IMR-90 (cell line): ENCODE data around the gene ADD2. TPM values are rescaled to one million over a fixed set of nuclear protein-coding genes. Genes with fewer than 3 reads are reported as not detected.

Source experiments
- ATAC-seq: fragments of 200-7000 bp; cut with Tn5 transposase; 2 replicates; pipeline ENCODE4 v1.9.1; 2020; ENCODE audit warnings: low read depth, mild to moderate bottlenecking, moderate library complexity
- BruUV-seq: library from RNA; stranded (reverse); fragments of 400-500 nt; replicated peaks from 2 replicates; lab custom pipeline; 2021; lab: Mats Ljungman, UMichigan
- CTCF ChIA-PET: fragments of 300-600 bp; formaldehyde crosslinking; extraction: SDS; loops from one replicate; lab custom pipeline; 2021; ENCODE audit warnings: antibody characterized with exemption; lab: Yijun Ruan, JAX
- POLR2A ChIA-PET: fragments of 300-600 bp; sonication (Branson Sonifier 250); formaldehyde crosslinking; loops from one replicate; lab custom pipeline; 2022; ENCODE audit warnings: antibody characterized with exemption; ENCODE audit not compliant: unreplicated experiment; lab: Charles Lee
- DNase-seq: peaks from one replicate; pipeline ENCODE4 v3.0.0; 2013
- H2AFZ ChIP-seq: replicated peaks from 2 replicates; pipeline ENCODE3; 2013; ENCODE audit warnings: low read length, mild to moderate bottlenecking; ENCODE audit not compliant: poor library complexity
- H2AK5ac ChIP-seq: 2 replicates; pipeline ENCODE4 v1.6.1; 2013; ENCODE audit warnings: low read depth, low read length, inconsistent platforms
- H2AK9ac ChIP-seq: replicated peaks from 2 replicates; pipeline ENCODE3; 2013; ENCODE audit warnings: mild to moderate bottlenecking, low read depth, low read length, moderate library complexity; ENCODE audit not compliant: poor library complexity
- H2BK120ac ChIP-seq: 2 replicates; pipeline ENCODE4 v1.6.1; 2013; ENCODE audit warnings: low read depth, low read length, inconsistent platforms
- H2BK15ac ChIP-seq: 3 replicates; pipeline ENCODE4 v1.6.1; 2013; ENCODE audit warnings: low read depth, low read length, inconsistent platforms
- H2BK20ac ChIP-seq: 2 replicates; pipeline ENCODE4 v1.6.1; 2013; ENCODE audit warnings: low read depth, mild to moderate bottlenecking, inconsistent platforms, low read length, moderate library complexity
- H2BK5ac ChIP-seq: 2 replicates; pipeline ENCODE4 v1.6.1; 2013; ENCODE audit warnings: mild to moderate bottlenecking, low read depth, low read length, inconsistent platforms; ENCODE audit not compliant: poor library complexity, severe bottlenecking
- H3K14ac ChIP-seq: replicated peaks from 2 replicates; pipeline ENCODE4 v1.6.1; 2013; ENCODE audit warnings: low read depth, low read length, inconsistent platforms
- H3K18ac ChIP-seq: 2 replicates; pipeline ENCODE4 v1.6.1; 2013; ENCODE audit warnings: low read depth, low read length, control low read depth
- H3K23ac ChIP-seq: 2 replicates; pipeline ENCODE4 v1.6.1; 2013; ENCODE audit warnings: low read depth, low read length, inconsistent platforms
- H3K27ac ChIP-seq: 2 replicates; pipeline ENCODE4 v1.5.1; 2013; ENCODE audit warnings: mild to moderate bottlenecking, control low read depth, low read length; ENCODE audit not compliant: insufficient read depth
- H3K27me3 ChIP-seq: 2 replicates; pipeline ENCODE4 v1.6.1; 2013; ENCODE audit warnings: low read length; ENCODE audit not compliant: control insufficient read depth, insufficient read depth
- H3K36me3 ChIP-seq: 2 replicates; pipeline ENCODE4 v1.6.1; 2013; ENCODE audit warnings: low read length, mixed read lengths; ENCODE audit not compliant: control insufficient read depth, insufficient read depth
- H3K4ac ChIP-seq: 2 replicates; pipeline ENCODE4 v1.6.1; 2013; ENCODE audit warnings: low read depth, low read length, inconsistent platforms
- H3K4me1 ChIP-seq: 2 replicates; pipeline ENCODE4 v1.6.1; 2013; ENCODE audit warnings: low read length, mixed read lengths; ENCODE audit not compliant: control insufficient read depth, insufficient read depth
- H3K4me2 ChIP-seq: 2 replicates; pipeline ENCODE4 v1.6.1; 2013; ENCODE audit warnings: low read depth, mild to moderate bottlenecking, control low read depth, low read length, moderate library complexity
- H3K4me3 ChIP-seq: 2 replicates; pipeline ENCODE4 v1.5.1; 2013; ENCODE audit warnings: low read depth, mild to moderate bottlenecking, control low read depth, low read length, moderate library complexity; ENCODE audit not compliant: insufficient read depth
- H3K56ac ChIP-seq: 2 replicates; pipeline ENCODE4 v1.6.1; 2013; ENCODE audit warnings: low read length, inconsistent platforms; ENCODE audit not compliant: insufficient read depth; ENCODE audit errors: extremely low read depth
- H3K79me1 ChIP-seq, 2 experiments: 2 replicates each; pipeline ENCODE4 v1.6.1; 2013; ENCODE audit warnings: low read length in 2 of 2, inconsistent platforms in 1 of 2, low read depth in 1 of 2
- H3K9ac ChIP-seq: 2 replicates; pipeline ENCODE4 v1.6.1; 2013; ENCODE audit warnings: low read depth, low read length, control low read depth
- H3K9me1 ChIP-seq: 2 replicates; pipeline ENCODE4 v1.6.1; 2013; ENCODE audit warnings: low read length, inconsistent platforms; ENCODE audit not compliant: insufficient read depth
- H3K9me3 ChIP-seq: 2 replicates; pipeline ENCODE4 v1.6.1; 2013; ENCODE audit warnings: low read length; ENCODE audit not compliant: control insufficient read depth, insufficient read depth
- H4K20me1 ChIP-seq: 2 replicates; pipeline ENCODE4 v1.6.1; 2013; ENCODE audit warnings: low read length, inconsistent platforms; ENCODE audit not compliant: insufficient read depth
- H4K5ac ChIP-seq: 2 replicates; pipeline ENCODE4 v1.6.1; 2013; ENCODE audit warnings: mild to moderate bottlenecking, low read depth, low read length, control low read depth
- H4K8ac ChIP-seq, 2 experiments: 2 replicates each; pipeline ENCODE4 v1.6.1; 2013; ENCODE audit warnings: low read depth in 2 of 2, low read length in 2 of 2, control low read depth in 1 of 2, inconsistent platforms in 1 of 2
- H4K91ac ChIP-seq: 2 replicates; pipeline ENCODE4 v1.6.1; 2013; ENCODE audit warnings: low read depth, low read length, inconsistent platforms; ENCODE audit not compliant: insufficient read depth
- CEBPB ChIP-seq: IDR thresholded peaks from 2 replicates; pipeline ENCODE4 v1.6.1; 2012; ENCODE audit warnings: low read depth, low read length, improper control_type of control experiment
- CHD1 ChIP-seq: IDR thresholded peaks from 2 replicates; pipeline ENCODE4 v1.6.1; 2012; ENCODE audit warnings: low read depth, low read length, improper control_type of control experiment
- CTCF ChIP-seq: conservative IDR thresholded peaks from 2 replicates; pipeline ENCODE4 v1.5.1; 2012; ENCODE audit warnings: mild to moderate bottlenecking, low read depth, low read length, improper control_type of control experiment
- MAFK ChIP-seq: IDR thresholded peaks from 2 replicates; pipeline ENCODE4 v1.6.1; 2012; ENCODE audit warnings: low read depth, low read length, improper control_type of control experiment
- MXI1 ChIP-seq: IDR thresholded peaks from 2 replicates; pipeline ENCODE4 v1.6.1; 2012; ENCODE audit warnings: low read depth, mild to moderate bottlenecking, low read length, moderate library complexity, borderline replicate concordance
- NFE2L2 ChIP-seq: fragments of 150-350 bp; IDR thresholded peaks from 2 replicates; pipeline ENCODE4 v1.6.1; 2016; ENCODE audit warnings: low read depth, mild to moderate bottlenecking, low read length
- RAD21 ChIP-seq: IDR thresholded peaks from 2 replicates; pipeline ENCODE4 v1.6.1; 2012; ENCODE audit warnings: low read length, improper control_type of control experiment
- RFX5 ChIP-seq: IDR thresholded peaks from 2 replicates; pipeline ENCODE4 v1.8.0; 2012; ENCODE audit warnings: low read depth, mild to moderate bottlenecking, low read length, moderate library complexity
- USF2 ChIP-seq: fragments of 150-350 bp; IDR thresholded peaks from 2 replicates; pipeline ENCODE4 v1.6.1; 2017; ENCODE audit warnings: mild to moderate bottlenecking, antibody characterized with exemption, low read length, low read depth
- WGBS, 2 experiments: methylation state at CpG; one replicate each; pipeline versions ENCODE4 v1.1.5 to v1.1.7; 2013; ENCODE audit warnings: missing lambda C conversion rate in 2 of 2; ENCODE audit not compliant: insufficient read length in 1 of 2; ENCODE audit errors: extremely low coverage in 2 of 2; 5-methylcytosine and 5-hydroxymethylcytosine counted together
- dilution Hi-C: fragments of 300-500 bp; cut with HindIII; formaldehyde crosslinking; loops from one replicate; pipeline ENCODE4 v1.14.3; 2018; ENCODE audit warnings: low sequenced_read_pairs; ENCODE audit not compliant: unreplicated experiment
- in situ Hi-C: fragments of 300-500 bp; cut with MboI; formaldehyde crosslinking; loops from 3 replicates; pipeline ENCODE4 v1.14.3; 2019; ENCODE audit warnings: low sequenced_read_pairs, inconsistent platforms, mixed read lengths
- intact Hi-C: fragments of 100-400 bp; cut with micrococcal nuclease; formaldehyde crosslinking; loops from 2 replicates; pipeline ENCODE4 v1.10.0; 2022
- polyA plus RNA-seq, 3 experiments: library from polyadenylated mRNA; depleted of rRNA; stranded (reverse); fragments of >200 nt; gene quantifications; 2 replicates each; pipeline ENCODE4 v1.2.3, GENCODE V29; 2012; ENCODE audit warnings: low replicate concordance in 1 of 3
- total RNA-seq: library from RNA; depleted of rRNA; stranded (reverse); fragments of >200 nt; gene quantifications from 2 replicates; pipeline ENCODE4 v1.2.3, GENCODE V29; 2012

The ADD2 gene
- total and polyA plus RNA-seq, 2 of the 4 experiments (the other 2 are of a cell fraction) = not detected

- no peak overlapping the region for H3K14ac ChIP-seq
- H3K27me3 ChIP-seq = peaks cover 9% of the 10 kb centered on the region
- no peak overlapping the region for H4K5ac ChIP-seq
- H3K4ac ChIP-seq = no peak overlapping the region
- no peak overlapping the region for H2AK5ac ChIP-seq
- no peak overlapping the region for H3K4me2 ChIP-seq
- peak; percentile 20; the same call in 1 of the 2 replicates for TF ChIP-seq MAFK
- TF ChIP-seq RFX5 = no peak
- TF ChIP-seq CHD1 = no peak
- TF ChIP-seq USF2 = no peak
- no peak for TF ChIP-seq NFE2L2
- no peak for TF ChIP-seq RAD21
- no peak for TF ChIP-seq CEBPB
- TF ChIP-seq MXI1 = no peak
- 0 out of 2 replicates have a peak, but pooled peaks have one; percentile 5 for TF ChIP-seq CTCF
- no peaks in the 10 kb centered on the region for H3K9me3 ChIP-seq
- H3K9ac ChIP-seq = no peak overlapping the region
- no peaks in the 10 kb centered on the region for H3K36me3 ChIP-seq
- H2AK9ac ChIP-seq = no peak overlapping the region
- ChIA-PET POLR2A (no interaction called here), CTCF (interaction anchor here (2.3 kb wide), 1 partner anchor 342 kb away, joined by 6 read pairs; no protein-coding TSS in a partner anchor)
- no peak overlapping the region for H4K91ac ChIP-seq
- H2BK20ac ChIP-seq = no peak overlapping the region
- H3K27ac ChIP-seq = no peak overlapping the region
- no peak overlapping the region for H2BK120ac ChIP-seq
- 0 out of 2 replicates have a peak, but pooled peaks have one; percentile 35 for ATAC-seq
- intact Hi-C loops = no loop called here
- no peak overlapping the region for H3K18ac ChIP-seq
- H3K9me1 ChIP-seq = no peaks in the 10 kb centered on the region
- no peak overlapping the region for H3K4me3 ChIP-seq
- no peak overlapping the region for H4K8ac ChIP-seq
- DNase-seq = no peak
- no peaks in the 10 kb centered on the region for H3K4me1 ChIP-seq
- no peak overlapping the region for H2AFZ ChIP-seq
- no peak overlapping the region for H3K23ac ChIP-seq
- no TSS peak for BruUV-seq
- 37% methylated on average over 7 of the region's 10 CpGs; no CpG with 5 or more reads in 1 of the 2 experiments for WGBS, 2 experiments
- H2BK15ac ChIP-seq = no peak overlapping the region
- H2BK5ac ChIP-seq = no peak overlapping the region
- no peaks in the 10 kb centered on the region for H4K20me1 ChIP-seq
- H3K56ac ChIP-seq = no peak overlapping the region
- in situ Hi-C loops = no loop called here
- H3K79me1 ChIP-seq = no peaks in the 10 kb centered on the region
- dilution Hi-C loops = no loop called here
Observed at GRCh38 chr2:70645733-70646419, 122.1 kb downstream of the ADD2 start.
